ENCODE measurements around the gene DUSP12. TPM values are rescaled to one million over a fixed set of nuclear protein-coding genes. Genes with fewer than 3 reads are reported as not detected.

DUSP12 gene, protein sequence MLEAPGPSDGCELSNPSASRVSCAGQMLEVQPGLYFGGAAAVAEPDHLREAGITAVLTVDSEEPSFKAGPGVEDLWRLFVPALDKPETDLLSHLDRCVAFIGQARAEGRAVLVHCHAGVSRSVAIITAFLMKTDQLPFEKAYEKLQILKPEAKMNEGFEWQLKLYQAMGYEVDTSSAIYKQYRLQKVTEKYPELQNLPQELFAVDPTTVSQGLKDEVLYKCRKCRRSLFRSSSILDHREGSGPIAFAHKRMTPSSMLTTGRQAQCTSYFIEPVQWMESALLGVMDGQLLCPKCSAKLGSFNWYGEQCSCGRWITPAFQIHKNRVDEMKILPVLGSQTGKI
- total RNA-seq (10 to 100 TPM in 1 of 4 donors, 1 to 10 TPM in 3; 4.4 to 10.9 (median 5.6) TPM), polyA plus RNA-seq (10 to 100 TPM in 2 of 3 donors, 1 to 10 TPM in 1; 9.9 to 15.3 (median 10.6) TPM)
- long read RNA-seq, donor 1, partial matches to known transcripts, result 0 of 4 reads
- long read RNA-seq, donor 1, other reads (novel, unspliced or antisense), result 1 of 4 reads
- long read RNA-seq, donor 2, transcript DUSP12-201 (6 exons, 1,270 nt), result major isoform, 5 of 17 reads
- long read RNA-seq, donor 2, partial matches to known transcripts, result 0 of 17 reads
- long read RNA-seq, donor 2, other reads (novel, unspliced or antisense), result 12 of 17 reads

DNA sequence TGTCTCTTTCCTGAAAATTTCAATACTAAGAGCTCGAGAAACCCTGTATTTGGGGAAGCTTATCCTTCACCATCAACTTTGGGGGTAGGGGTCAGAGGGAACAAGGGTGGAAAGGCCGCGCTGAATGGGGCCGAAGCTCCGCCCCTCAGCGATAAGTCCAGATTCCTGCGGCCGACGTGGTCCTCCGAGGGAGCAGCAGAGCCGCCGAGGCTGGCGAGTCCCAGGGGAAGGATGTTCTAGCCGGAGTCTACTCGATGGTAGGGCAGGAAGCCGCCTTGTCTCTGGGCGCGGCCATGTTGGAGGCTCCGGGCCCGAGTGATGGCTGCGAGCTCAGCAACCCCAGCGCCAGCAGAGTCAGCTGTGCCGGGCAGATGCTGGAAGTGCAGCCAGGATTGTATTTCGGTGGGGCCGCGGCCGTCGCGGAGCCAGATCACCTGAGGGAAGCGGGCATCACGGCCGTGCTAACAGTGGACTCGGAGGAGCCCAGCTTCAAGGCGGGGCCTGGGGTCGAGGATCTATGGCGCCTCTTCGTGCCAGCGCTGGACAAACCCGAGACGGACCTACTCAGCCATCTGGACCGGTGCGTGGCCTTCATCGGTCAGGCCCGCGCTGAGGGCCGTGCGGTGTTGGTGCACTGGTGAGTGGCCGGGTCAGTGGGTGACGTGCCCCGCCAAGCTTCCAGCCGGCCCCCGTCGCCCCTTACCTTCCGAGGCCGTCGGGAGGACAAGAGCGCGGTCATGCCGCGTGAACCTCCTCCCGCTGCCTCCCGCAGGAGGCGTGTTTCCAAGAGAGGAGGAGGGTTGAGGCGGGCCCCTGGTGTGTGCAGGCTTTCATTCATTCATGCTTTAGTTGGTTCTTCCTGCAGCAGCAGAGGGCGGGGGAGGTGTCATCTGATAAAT, at the start of gene DUSP12:
DUSP12 (plus strand) TSS at position 278 of the 899 bp plus-strand sequence; CDS start at position 294, 16 bp downstream.
- peaks cover 9% of the 10 kb centered on the region for H3K4me1 ChIP-seq
- H3K4me3 ChIP-seq, result peak within 1 kb of the TSS; percentile 77
- TF ChIP-seq, protein P1, sequence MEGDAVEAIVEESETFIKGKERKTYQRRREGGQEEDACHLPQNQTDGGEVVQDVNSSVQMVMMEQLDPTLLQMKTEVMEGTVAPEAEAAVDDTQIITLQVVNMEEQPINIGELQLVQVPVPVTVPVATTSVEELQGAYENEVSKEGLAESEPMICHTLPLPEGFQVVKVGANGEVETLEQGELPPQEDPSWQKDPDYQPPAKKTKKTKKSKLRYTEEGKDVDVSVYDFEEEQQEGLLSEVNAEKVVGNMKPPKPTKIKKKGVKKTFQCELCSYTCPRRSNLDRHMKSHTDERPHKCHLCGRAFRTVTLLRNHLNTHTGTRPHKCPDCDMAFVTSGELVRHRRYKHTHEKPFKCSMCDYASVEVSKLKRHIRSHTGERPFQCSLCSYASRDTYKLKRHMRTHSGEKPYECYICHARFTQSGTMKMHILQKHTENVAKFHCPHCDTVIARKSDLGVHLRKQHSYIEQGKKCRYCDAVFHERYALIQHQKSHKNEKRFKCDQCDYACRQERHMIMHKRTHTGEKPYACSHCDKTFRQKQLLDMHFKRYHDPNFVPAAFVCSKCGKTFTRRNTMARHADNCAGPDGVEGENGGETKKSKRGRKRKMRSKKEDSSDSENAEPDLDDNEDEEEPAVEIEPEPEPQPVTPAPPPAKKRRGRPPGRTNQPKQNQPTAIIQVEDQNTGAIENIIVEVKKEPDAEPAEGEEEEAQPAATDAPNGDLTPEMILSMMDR (IDR thresholded peaks at IDR 0.05), result no peak
- ATAC-seq (peak; percentile 98 to 100 (median 100)), DNase-seq (peak; percentile 93 to 97)
- intact Hi-C loops (cut with DNase I), result loop anchor here in 1 of 2 donors (10.0 kb wide), 1 partner anchor 345 kb away; no protein-coding TSS in a partner anchor
- WGBS, 3 donors, result 0% methylated on average over 63 to 65 of the region's 65 CpGs
- no peaks in the 10 kb centered on the region for H3K9me3 ChIP-seq
- H3K27me3 ChIP-seq (ENCODE audit: insufficient read depth in 3 of 3, low read length in 2 of 3), result peaks cover 0 to 18% (median 0%) of the 10 kb centered on the region in 3 donors
- H3K27ac ChIP-seq, result peak within 1 kb of the TSS; percentile 78
- peaks cover 0 to 33% of the 10 kb centered on the region in 2 donors for H3K36me3 ChIP-seq (ENCODE audit: insufficient read depth in 1 of 2, low read depth in 1 of 2)

DNA sequence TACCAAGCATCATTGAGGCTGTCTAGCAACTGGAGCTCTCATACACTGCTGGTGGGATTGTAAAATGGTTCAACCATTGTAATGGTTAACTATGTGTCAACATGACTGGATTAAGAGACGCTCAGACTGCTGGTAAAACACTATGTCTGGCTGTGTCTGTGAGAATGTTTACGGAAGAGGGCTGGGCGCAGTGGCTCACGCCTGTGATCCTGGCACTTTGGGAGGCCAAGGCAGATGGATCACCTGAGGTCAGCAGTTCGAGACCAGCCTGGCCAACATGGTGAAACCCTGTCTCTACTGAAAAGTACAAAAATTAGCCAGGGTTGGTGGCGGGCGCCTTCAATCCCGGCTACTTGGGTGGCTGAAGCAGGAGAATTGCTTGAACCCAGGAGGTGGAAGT, 47.3 kb upstream of the DUSP12 start:
- WGBS, 3 donors, result 81 to 85% (median 83%) methylated on average over 8 of the region's 8 CpGs
- TF ChIP-seq, protein P1 (IDR thresholded peaks at IDR 0.05), result no peak
- Histone ChIP-seq H3K27ac (no peak overlapping the region), H3K27me3 (ENCODE audit: insufficient read depth in 3 of 3, low read length in 2 of 3) (no peaks in the 10 kb centered on the region), H3K4me1 (peaks cover 12% of the 10 kb centered on the region), H3K4me3 (no peak overlapping the region), H3K36me3 (ENCODE audit: insufficient read depth in 1 of 2, low read depth in 1 of 2) (no peaks in the 10 kb centered on the region), H3K9me3 (no peaks in the 10 kb centered on the region)
- DNase-seq, result no peak
- intact Hi-C loops (cut with DNase I), result no loop called here
- ATAC-seq, result no peak

GRCh38 chr1:161705537-161705936, 44.0 kb upstream of the DUSP12 start:
- Histone ChIP-seq H3K27ac (no peak overlapping the region), H3K9me3 (no peaks in the 10 kb centered on the region), H3K4me1 (peaks cover 17% of the 10 kb centered on the region), H3K36me3 (ENCODE audit: insufficient read depth in 1 of 2, low read depth in 1 of 2) (no peaks in the 10 kb centered on the region), H3K4me3 (no peak overlapping the region), H3K27me3 (ENCODE audit: insufficient read depth in 3 of 3, low read length in 2 of 3) (no peaks in the 10 kb centered on the region)
- TF ChIP-seq, protein P1 (IDR thresholded peaks at IDR 0.05), result no peak
- DNase-seq (no peak), ATAC-seq (no peak)
- intact Hi-C loops (cut with DNase I), result no loop called here
- 69 to 93% (median 83%) methylated on average over 4 of the region's 4 CpGs for WGBS, 3 donors

DNA sequence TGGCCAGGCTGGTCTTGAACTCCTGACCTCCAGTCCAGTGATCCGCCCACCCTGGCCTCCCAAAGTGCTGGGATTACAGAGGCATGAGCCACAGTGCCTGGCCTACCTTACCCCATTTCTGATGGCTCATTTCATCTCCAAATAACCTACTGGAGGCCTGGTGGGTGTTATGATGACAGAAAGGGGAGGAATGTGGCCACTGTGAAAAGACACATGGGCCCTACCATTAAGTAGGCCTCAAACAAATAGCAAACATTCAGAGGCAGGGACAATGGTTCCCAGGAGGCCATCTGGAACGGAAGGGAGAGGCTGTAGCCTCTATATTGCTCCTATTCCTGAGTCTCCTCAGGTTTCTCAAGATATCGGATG, 43.5 kb upstream of the DUSP12 start:
- peak overlapping the region; percentile 80 for H3K27ac ChIP-seq
- H3K27me3 ChIP-seq (ENCODE audit: insufficient read depth in 3 of 3, low read length in 2 of 3), result no peaks in the 10 kb centered on the region
- ATAC-seq (peak; percentile 29 to 46 (median 32)), DNase-seq (no peak)
- intact Hi-C loops (cut with DNase I), result no loop called here
- no peaks in the 10 kb centered on the region for H3K36me3 ChIP-seq (ENCODE audit: insufficient read depth in 1 of 2, low read depth in 1 of 2)
- H3K4me1 ChIP-seq, result peaks cover 17% of the 10 kb centered on the region
- H3K9me3 ChIP-seq, result no peaks in the 10 kb centered on the region
- TF ChIP-seq, protein P1 (IDR thresholded peaks at IDR 0.05), result no peak
- 34 to 47% (median 40%) methylated on average over 3 of the region's 3 CpGs for WGBS, 3 donors
- no peak overlapping the region for H3K4me3 ChIP-seq

Data from psoas muscle (tissue), 8 donors.